NCI-H128 (cell line): ENCODE data around the gene PNMT.
"Not testable (repeated sequence)": the region's sequence is repeated elsewhere in the genome, so short reads cannot be mapped to it uniquely, and the experiment has no call there.

ENCODE experiments used
- DNase-seq: peaks from one replicate; lab custom pipeline; 2025; ENCODE audit not compliant: unreplicated experiment; lab: John Stamatoyannopoulos, UW

Gene PNMT

GRCh38 chr17:39706921-39707337 lies 38.7 kb downstream of the PNMT start:
- DNase-seq, result no peak

- no peak for DNase-seq
Observed at GRCh38 chr17:39709319-39709997, 41.2 kb downstream of the PNMT start.

GRCh38 chr17:39709998-39710964 lies 42.0 kb downstream of the PNMT start:
- DNase-seq, result no peak

- not testable (repeated sequence) for DNase-seq
Observed at GRCh38 chr17:39711071-39711470, 42.8 kb downstream of the PNMT start.

- no peak for DNase-seq
Observed at GRCh38 chr17:39711851-39712250, 43.6 kb downstream of the PNMT start.

GRCh38 chr17:39714234-39714633 lies 46.0 kb downstream of the PNMT start:
- DNase-seq, result no peak

- DNase-seq, result no peak
Observed at GRCh38 chr17:39715375-39716072, 47.3 kb downstream of the PNMT start.

- DNase-seq, result no peak
Observed at GRCh38 chr17:39716073-39716818, 48.0 kb downstream of the PNMT start.

- DNase-seq, result no peak
Observed at GRCh38 chr17:39716879-39717536, 48.8 kb downstream of the PNMT start.

- no peak for DNase-seq
Observed at GRCh38 chr17:39717660-39718059, 49.4 kb downstream of the PNMT start.

GRCh38 chr17:39719563-39720355 lies 51.5 kb downstream of the PNMT start:
- DNase-seq, result no peak
